Measurements from ENCODE around the gene SMU1. TPM values are rescaled to one million over a fixed set of nuclear protein-coding genes. Genes with fewer than 3 reads are reported as not detected.
"Not testable (repeated sequence)": the region's sequence is repeated elsewhere in the genome, so short reads cannot be mapped to it uniquely, and the experiment has no call there.

SMU1 gene
- total RNA-seq, 1 donor from 2014 or later = 28.8 TPM

GRCh38 chr9:33013962-33014664 lies 62.4 kb downstream of the SMU1 start:
- Mint-ChIP-seq H3K27ac (no peak overlapping the region), H3K9me3 (no peaks in the 10 kb centered on the region), H3K36me3 (ENCODE audit: low read depth) (peaks cover 2% of the 10 kb centered on the region), H3K4me1 (ENCODE audit: low read depth) (no peaks in the 10 kb centered on the region), H3K4me3 (no peak overlapping the region), H3K27me3 (ENCODE audit: insufficient read depth) (no peaks in the 10 kb centered on the region)
- intact Hi-C loops (cut with micrococcal nuclease) = no loop called here
- DNase-seq (ENCODE audit: low spot score) = no peak

- intact Hi-C loops (cut with micrococcal nuclease) = no loop called here
- Mint-ChIP-seq H3K36me3 (ENCODE audit: low read depth) (peaks cover 2% of the 10 kb centered on the region), H3K4me1 (ENCODE audit: low read depth) (no peaks in the 10 kb centered on the region), H3K4me3 (no peak overlapping the region), H3K27me3 (ENCODE audit: insufficient read depth) (no peaks in the 10 kb centered on the region), H3K27ac (no peak overlapping the region), H3K9me3 (no peaks in the 10 kb centered on the region)
- DNase-seq (ENCODE audit: low spot score) = no peak
These were observed 64.0 kb downstream of the SMU1 start for GRCh38 chr9:33012328-33013069.

GRCh38 chr9:33011831-33012230 lies 64.6 kb downstream of the SMU1 start:
- no peak for DNase-seq (ENCODE audit: low spot score)
- Mint-ChIP-seq H3K36me3 (ENCODE audit: low read depth) (peaks cover 2% of the 10 kb centered on the region), H3K27ac (no peak overlapping the region), H3K4me1 (ENCODE audit: low read depth) (no peaks in the 10 kb centered on the region), H3K27me3 (ENCODE audit: insufficient read depth) (no peaks in the 10 kb centered on the region), H3K9me3 (no peaks in the 10 kb centered on the region), H3K4me3 (no peak overlapping the region)
- intact Hi-C loops (cut with micrococcal nuclease) = no loop called here

- intact Hi-C loops (cut with micrococcal nuclease) = no loop called here
- DNase-seq (ENCODE audit: low spot score) = no peak
- Mint-ChIP-seq H3K4me1 (ENCODE audit: low read depth) (peaks cover 2% of the 10 kb centered on the region), H3K27me3 (ENCODE audit: insufficient read depth) (no peaks in the 10 kb centered on the region), H3K27ac (no peak overlapping the region), H3K36me3 (ENCODE audit: low read depth) (no peaks in the 10 kb centered on the region), H3K9me3 (no peaks in the 10 kb centered on the region), H3K4me3 (no peak overlapping the region)
These were observed 68.7 kb downstream of the SMU1 start for GRCh38 chr9:33007755-33008154.

- intact Hi-C loops (cut with micrococcal nuclease); DNase-seq (ENCODE audit: low spot score); H3K9me3 Mint-ChIP-seq; H3K27ac Mint-ChIP-seq; H3K27me3 Mint-ChIP-seq (ENCODE audit: insufficient read depth); H3K4me3 Mint-ChIP-seq; H3K36me3 Mint-ChIP-seq (ENCODE audit: low read depth): not testable (repeated sequence)
- peaks cover 14% of the 10 kb centered on the region for H3K4me1 Mint-ChIP-seq (ENCODE audit: low read depth)
These were observed 71.1 kb downstream of the SMU1 start for GRCh38 chr9:33005335-33005734.

GRCh38 chr9:33000682-33001055 lies 75.8 kb downstream of the SMU1 start:
- H3K27me3 Mint-ChIP-seq (ENCODE audit: insufficient read depth); H3K9me3 Mint-ChIP-seq: not testable (repeated sequence)
- H3K27ac Mint-ChIP-seq = peak overlapping the region; percentile 99
- H3K4me1 Mint-ChIP-seq (ENCODE audit: low read depth) = peaks cover 46% of the 10 kb centered on the region
- intact Hi-C loops (cut with micrococcal nuclease) = loop anchor here (1.0 kb wide), 8 partner anchors 25 to 449 kb away; partner anchors contain the start of genes B4GALT1, BAG1, DNAJA1 and NDUFB6
- H3K36me3 Mint-ChIP-seq (ENCODE audit: low read depth) = peaks cover 20% of the 10 kb centered on the region
- peak; percentile 17 for DNase-seq (ENCODE audit: low spot score)
- peak overlapping the region; percentile 99 for H3K4me3 Mint-ChIP-seq

GRCh38 chr9:32992595-32993238 lies 83.8 kb downstream of the SMU1 start:
- Mint-ChIP-seq H3K4me3 (no peak overlapping the region), H3K27me3 (ENCODE audit: insufficient read depth) (peaks cover 1% of the 10 kb centered on the region), H3K27ac (no peak overlapping the region), H3K9me3 (no peaks in the 10 kb centered on the region), H3K4me1 (ENCODE audit: low read depth) (peaks cover 12% of the 10 kb centered on the region), H3K36me3 (ENCODE audit: low read depth) (peaks cover 38% of the 10 kb centered on the region)
- DNase-seq (ENCODE audit: low spot score) = no peak
- intact Hi-C loops (cut with micrococcal nuclease) = no loop called here

GRCh38 chr9:32991897-32992594 lies 84.4 kb downstream of the SMU1 start:
- intact Hi-C loops (cut with micrococcal nuclease) = no loop called here
- no peak overlapping the region for H3K27ac Mint-ChIP-seq
- no peak overlapping the region for H3K4me3 Mint-ChIP-seq

More at GRCh38 chr9:32991897-32992594, 84.4 kb downstream of the SMU1 start:
- Mint-ChIP-seq H3K9me3 (no peaks in the 10 kb centered on the region), H3K4me1 (ENCODE audit: low read depth) (peaks cover 5% of the 10 kb centered on the region), H3K36me3 (ENCODE audit: low read depth) (peaks cover 38% of the 10 kb centered on the region), H3K27me3 (ENCODE audit: insufficient read depth) (peaks cover 1% of the 10 kb centered on the region)
- DNase-seq (ENCODE audit: low spot score) = no peak

Other genes starting within 250 kb of the SMU1 start
- gene APTX, start 75.0 kb downstream of the SMU1 start, total RNA-seq = 48.9 and 57.2 TPM in 2 replicates
- 296 and 312 TPM in 2 replicates for gene DNAJA1, start 51.4 kb downstream of the SMU1 start, total RNA-seq
- 64.4 and 66.5 TPM in 2 replicates for gene B4GALT1, start 90.7 kb upstream of the SMU1 start, total RNA-seq
- gene SPINK4, start 163.5 kb upstream of the SMU1 start, total RNA-seq = not detected in 2 replicates
- gene BAG1, start 188.0 kb upstream of the SMU1 start, total RNA-seq = 75.0 and 78.2 TPM in 2 replicates
- gene CHMP5, start 188.4 kb upstream of the SMU1 start, total RNA-seq = 70.7 and 76.7 TPM in 2 replicates
- gene NFX1, start 213.8 kb upstream of the SMU1 start, total RNA-seq = 36.2 and 37.6 TPM in 2 replicates

Data from activated T-helper 1 cell treated with anti-CD3 and anti-CD28 coated beads, Interleukin-12 subunit alpha, Interleukin-12 subunit beta, Interleukin-2, Interleukin-4 antibody, amounts not matched to agents 30 ng/mL and 10 ng/mL and 1 ng/mL, durations not matched to agents 14 hours and 24 hours and 36 hours (primary cell).